Dendritic cell treated with granulocyte-macrophage colony-stimulating factor and Interleukin-4, amounts not matched to agents 40 ng/mL and 50 ng/mL, for 4 days (primary cell): ENCODE results near the gene MOXD1.
A peak's percentile ranks its signal among the peaks of the same experiment; 100 is the strongest.

Experiments
- H3K27ac Mint-ChIP-seq: one replicate; pipeline ENCODE4 v1.8.0; 2022; ENCODE audit warnings: mild to moderate bottlenecking, mixed read lengths
- H3K27me3 Mint-ChIP-seq: one replicate; pipeline ENCODE4 v1.8.0; 2022; ENCODE audit warnings: mild to moderate bottlenecking, mixed read lengths
- H3K36me3 Mint-ChIP-seq: one replicate; pipeline ENCODE4 v1.8.0; 2022; ENCODE audit warnings: low read depth, mixed read lengths
- H3K4me1 Mint-ChIP-seq: one replicate; pipeline ENCODE4 v1.8.0; 2022; ENCODE audit warnings: low read depth, mixed read lengths
- H3K4me3 Mint-ChIP-seq: one replicate; pipeline ENCODE4 v1.8.0; 2022; ENCODE audit warnings: mild to moderate bottlenecking, moderate library complexity, mixed read lengths
- H3K9me3 Mint-ChIP-seq: one replicate; pipeline ENCODE4 v1.8.0; 2022; ENCODE audit warnings: mixed read lengths
- intact Hi-C: fragments of 100-400 bp; cut with micrococcal nuclease; formaldehyde crosslinking; loops from one replicate; pipeline ENCODE4 v1.15.0; 2022

MOXD1 gene

GRCh38 chr6:132400883-132401617 lies at the start of gene MOXD1:
Gene MOXD1, minus strand, starts transcription at chr6:132401475. Its CDS starts 49 bp downstream, at chr6:132401426.
- peaks cover 13% of the 10 kb centered on the region for H3K4me1 Mint-ChIP-seq
- H3K36me3 Mint-ChIP-seq, result no peaks in the 10 kb centered on the region
- H3K27me3 Mint-ChIP-seq, result peaks cover 73% of the 10 kb centered on the region
- peak within 1 kb of the TSS; percentile 55 for H3K4me3 Mint-ChIP-seq
- H3K9me3 Mint-ChIP-seq, result peaks cover under 1% of the 10 kb centered on the region
- no peak within 1 kb of the TSS for H3K27ac Mint-ChIP-seq
- intact Hi-C loops, result no loop called here

- Mint-ChIP-seq H3K27ac (no peak overlapping the region), H3K27me3 (no peaks in the 10 kb centered on the region), H3K9me3 (peaks cover 22% of the 10 kb centered on the region), H3K4me3 (no peak overlapping the region), H3K4me1 (no peaks in the 10 kb centered on the region), H3K36me3 (peaks cover 53% of the 10 kb centered on the region)
- intact Hi-C loops, result no loop called here
Observed at GRCh38 chr6:132446855-132447241, 45.6 kb upstream of the MOXD1 start.

GRCh38 chr6:132446141-132446854 lies 45.0 kb upstream of the MOXD1 start:
- H3K27ac Mint-ChIP-seq, result no peak overlapping the region
- intact Hi-C loops, result no loop called here
- H3K4me1 Mint-ChIP-seq, result no peaks in the 10 kb centered on the region

GRCh38 chr6:132445201-132445951 lies 44.1 kb upstream of the MOXD1 start:
- no peaks in the 10 kb centered on the region for H3K4me1 Mint-ChIP-seq
- no peak overlapping the region for H3K4me3 Mint-ChIP-seq
- H3K27ac Mint-ChIP-seq, result no peak overlapping the region
- H3K9me3 Mint-ChIP-seq, result peaks cover 22% of the 10 kb centered on the region
- peaks cover 38% of the 10 kb centered on the region for H3K36me3 Mint-ChIP-seq
- no peaks in the 10 kb centered on the region for H3K27me3 Mint-ChIP-seq
- intact Hi-C loops, result no loop called here

More at GRCh38 chr6:132446141-132446854, 45.0 kb upstream of the MOXD1 start:
- Mint-ChIP-seq H3K27me3 (no peaks in the 10 kb centered on the region), H3K36me3 (peaks cover 47% of the 10 kb centered on the region), H3K4me3 (no peak overlapping the region), H3K9me3 (peaks cover 22% of the 10 kb centered on the region)

GRCh38 chr6:132443206-132443605 lies 41.9 kb upstream of the MOXD1 start:
- no peak overlapping the region for H3K4me3 Mint-ChIP-seq
- H3K27ac Mint-ChIP-seq, result no peak overlapping the region
- H3K4me1 Mint-ChIP-seq, result no peaks in the 10 kb centered on the region
- H3K9me3 Mint-ChIP-seq, result peaks cover 22% of the 10 kb centered on the region
- intact Hi-C loops, result no loop called here
- H3K36me3 Mint-ChIP-seq, result peaks cover 16% of the 10 kb centered on the region
- no peaks in the 10 kb centered on the region for H3K27me3 Mint-ChIP-seq

GRCh38 chr6:132430110-132430509 lies 28.8 kb upstream of the MOXD1 start:
- Mint-ChIP-seq H3K4me1 (no peaks in the 10 kb centered on the region), H3K36me3 (no peaks in the 10 kb centered on the region), H3K27me3 (peaks cover 6% of the 10 kb centered on the region), H3K4me3 (no peak overlapping the region), H3K27ac (no peak overlapping the region), H3K9me3 (peaks cover 6% of the 10 kb centered on the region)
- intact Hi-C loops, result no loop called here

- peaks cover 24% of the 10 kb centered on the region for H3K9me3 Mint-ChIP-seq
- H3K27ac Mint-ChIP-seq, result no peak overlapping the region
- H3K27me3 Mint-ChIP-seq, result peaks cover 5% of the 10 kb centered on the region
- no peaks in the 10 kb centered on the region for H3K4me1 Mint-ChIP-seq
- intact Hi-C loops, result no loop called here
- no peaks in the 10 kb centered on the region for H3K36me3 Mint-ChIP-seq
- no peak overlapping the region for H3K4me3 Mint-ChIP-seq
Observed at GRCh38 chr6:132425176-132425575, 23.9 kb upstream of the MOXD1 start.

- intact Hi-C loops, result no loop called here
- H3K9me3 Mint-ChIP-seq, result peaks cover 24% of the 10 kb centered on the region
- no peak overlapping the region for H3K4me3 Mint-ChIP-seq
- no peak overlapping the region for H3K27ac Mint-ChIP-seq
- peaks cover 5% of the 10 kb centered on the region for H3K27me3 Mint-ChIP-seq
- H3K36me3 Mint-ChIP-seq, result no peaks in the 10 kb centered on the region
- no peaks in the 10 kb centered on the region for H3K4me1 Mint-ChIP-seq
Observed at GRCh38 chr6:132423839-132424238, 22.6 kb upstream of the MOXD1 start.

GRCh38 chr6:132418235-132418965 lies 17.1 kb upstream of the MOXD1 start:
- intact Hi-C loops, result no loop called here
- Mint-ChIP-seq H3K9me3 (peaks cover 28% of the 10 kb centered on the region), H3K36me3 (no peaks in the 10 kb centered on the region), H3K4me3 (no peak overlapping the region), H3K4me1 (no peaks in the 10 kb centered on the region), H3K27me3 (peaks cover 16% of the 10 kb centered on the region), H3K27ac (no peak overlapping the region)

GRCh38 chr6:132414761-132415160 lies 13.5 kb upstream of the MOXD1 start:
- no peaks in the 10 kb centered on the region for H3K4me1 Mint-ChIP-seq

GRCh38 chr6:132414322-132414721 lies 13.0 kb upstream of the MOXD1 start:
- Mint-ChIP-seq H3K4me1 (no peaks in the 10 kb centered on the region), H3K27me3 (peaks cover 23% of the 10 kb centered on the region), H3K9me3 (peaks cover 13% of the 10 kb centered on the region), H3K36me3 (no peaks in the 10 kb centered on the region), H3K27ac (no peak overlapping the region), H3K4me3 (no peak overlapping the region)
- intact Hi-C loops, result no loop called here

More at GRCh38 chr6:132414761-132415160, 13.5 kb upstream of the MOXD1 start:
- intact Hi-C loops, result no loop called here
- Mint-ChIP-seq H3K27me3 (peaks cover 23% of the 10 kb centered on the region), H3K36me3 (no peaks in the 10 kb centered on the region), H3K27ac (no peak overlapping the region), H3K9me3 (peaks cover 13% of the 10 kb centered on the region), H3K4me3 (no peak overlapping the region)

- H3K4me3 Mint-ChIP-seq, result no peak overlapping the region
- H3K9me3 Mint-ChIP-seq, result peaks cover 13% of the 10 kb centered on the region
- no peak overlapping the region for H3K27ac Mint-ChIP-seq
- peaks cover 25% of the 10 kb centered on the region for H3K27me3 Mint-ChIP-seq
- intact Hi-C loops, result no loop called here
- no peaks in the 10 kb centered on the region for H3K36me3 Mint-ChIP-seq
- no peaks in the 10 kb centered on the region for H3K4me1 Mint-ChIP-seq
Observed at GRCh38 chr6:132413499-132413802, 12.2 kb upstream of the MOXD1 start.

- intact Hi-C loops, result no loop called here
- H3K27me3 Mint-ChIP-seq, result peaks cover 25% of the 10 kb centered on the region
- no peaks in the 10 kb centered on the region for H3K4me1 Mint-ChIP-seq
Observed at GRCh38 chr6:132412656-132413498, 11.6 kb upstream of the MOXD1 start.

More at GRCh38 chr6:132412656-132413498, 11.6 kb upstream of the MOXD1 start:
- Mint-ChIP-seq H3K9me3 (peaks cover 13% of the 10 kb centered on the region), H3K27ac (no peak overlapping the region), H3K4me3 (no peak overlapping the region), H3K36me3 (no peaks in the 10 kb centered on the region)
